ENCODE measurements around the gene PDS5B.

The PDS5B gene

DNA sequence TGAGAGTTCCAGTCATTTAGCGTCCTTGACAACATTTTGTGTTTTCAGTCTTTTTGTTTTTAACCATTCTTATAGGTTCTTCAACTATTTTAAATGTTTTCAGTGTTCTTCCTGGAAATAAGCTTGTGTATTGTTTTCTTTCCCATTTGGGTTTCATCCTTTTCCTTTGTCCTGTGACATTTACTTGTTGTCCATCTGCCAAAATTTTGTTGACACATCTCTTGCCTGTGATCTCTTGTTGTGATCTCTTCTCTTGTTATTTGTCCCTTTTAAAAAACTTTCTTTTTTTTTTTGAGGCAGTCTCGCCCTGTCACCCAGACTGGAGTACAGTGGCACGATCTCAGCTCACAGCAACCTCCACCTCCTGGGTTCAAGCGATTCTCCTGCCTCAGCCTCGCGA is 96.5 kb downstream of the PDS5B start:
- Histone ChIP-seq H3K36me3 (ENCODE audit: control insufficient read depth, low read length) (peaks cover 46% of the 10 kb centered on the region), H3K4me2 (ENCODE audit: low read length) (no peak overlapping the region), H3K79me2 (ENCODE audit: control insufficient read depth, low read length) (no peaks in the 10 kb centered on the region)

DNA sequence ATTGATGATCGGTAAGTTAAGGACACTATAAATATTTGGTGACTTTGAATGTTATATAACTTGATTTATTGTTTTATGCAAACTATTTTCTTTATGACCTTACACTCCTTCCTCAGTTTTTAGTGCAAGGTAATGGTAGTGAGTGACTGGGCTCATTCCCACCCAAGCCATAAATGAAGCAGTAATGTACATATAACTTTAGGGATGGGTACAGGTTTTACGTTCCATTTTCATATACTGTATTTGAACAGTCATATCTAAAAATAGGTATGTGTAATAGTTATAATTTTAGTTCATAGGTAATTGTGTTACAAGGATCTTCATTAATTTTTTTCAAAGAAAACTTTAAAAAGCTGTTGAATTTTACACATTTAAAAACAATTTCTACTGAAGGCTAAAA is 101.0 kb downstream of the PDS5B start:
- H4K20me1 ChIP-seq (ENCODE audit: control insufficient read depth, insufficient read depth, low read depth, low read length) = no peaks in the 10 kb centered on the region
- no peaks in the 10 kb centered on the region for H3K27me3 ChIP-seq (ENCODE audit: control insufficient read depth, low read length)
- H3K27ac ChIP-seq (ENCODE audit: low read depth, low read length) = no peak overlapping the region
- no peaks in the 10 kb centered on the region for H3K9me3 ChIP-seq (ENCODE audit: control insufficient read depth, insufficient read depth, low read length)
- H3K9me2 ChIP-seq (replicated peaks; ENCODE audit: control insufficient read depth, low read length) = no peaks in the 10 kb centered on the region
- H3K4me2 ChIP-seq (ENCODE audit: low read length) = no peak overlapping the region
- no peaks in the 10 kb centered on the region; the same call in 1 of the 2 replicates for H3F3A ChIP-seq (ENCODE audit: control insufficient read depth, insufficient read depth)
- peaks cover 32% of the 10 kb centered on the region for H3K36me3 ChIP-seq (ENCODE audit: control insufficient read depth, low read length)
- no peaks in the 10 kb centered on the region for H3K4me1 ChIP-seq (ENCODE audit: control insufficient read depth, low read length)
- TF ChIP-seq, protein P1, sequence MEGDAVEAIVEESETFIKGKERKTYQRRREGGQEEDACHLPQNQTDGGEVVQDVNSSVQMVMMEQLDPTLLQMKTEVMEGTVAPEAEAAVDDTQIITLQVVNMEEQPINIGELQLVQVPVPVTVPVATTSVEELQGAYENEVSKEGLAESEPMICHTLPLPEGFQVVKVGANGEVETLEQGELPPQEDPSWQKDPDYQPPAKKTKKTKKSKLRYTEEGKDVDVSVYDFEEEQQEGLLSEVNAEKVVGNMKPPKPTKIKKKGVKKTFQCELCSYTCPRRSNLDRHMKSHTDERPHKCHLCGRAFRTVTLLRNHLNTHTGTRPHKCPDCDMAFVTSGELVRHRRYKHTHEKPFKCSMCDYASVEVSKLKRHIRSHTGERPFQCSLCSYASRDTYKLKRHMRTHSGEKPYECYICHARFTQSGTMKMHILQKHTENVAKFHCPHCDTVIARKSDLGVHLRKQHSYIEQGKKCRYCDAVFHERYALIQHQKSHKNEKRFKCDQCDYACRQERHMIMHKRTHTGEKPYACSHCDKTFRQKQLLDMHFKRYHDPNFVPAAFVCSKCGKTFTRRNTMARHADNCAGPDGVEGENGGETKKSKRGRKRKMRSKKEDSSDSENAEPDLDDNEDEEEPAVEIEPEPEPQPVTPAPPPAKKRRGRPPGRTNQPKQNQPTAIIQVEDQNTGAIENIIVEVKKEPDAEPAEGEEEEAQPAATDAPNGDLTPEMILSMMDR (IDR thresholded peaks at IDR 0.05; ENCODE audit: low read depth, low read length, poor library complexity, severe bottlenecking) = no peak
- no peak for TF ChIP-seq EZH2phosphoT487 (IDR thresholded peaks at IDR 0.05; ENCODE audit: borderline replicate concordance, low read length)
- no peak overlapping the region for H3K4me3 ChIP-seq (ENCODE audit: low read length)
- no peaks in the 10 kb centered on the region for H3K79me2 ChIP-seq (ENCODE audit: control insufficient read depth, low read length)

More for the DNA sequence above, 96.5 kb downstream of the PDS5B start:
- H3K9me3 ChIP-seq (ENCODE audit: control insufficient read depth, insufficient read depth, low read length) = no peaks in the 10 kb centered on the region
- H3K4me1 ChIP-seq (ENCODE audit: control insufficient read depth, low read length) = no peaks in the 10 kb centered on the region
- H3K4me3 ChIP-seq (ENCODE audit: low read length) = no peak overlapping the region
- H3F3A ChIP-seq (ENCODE audit: control insufficient read depth, insufficient read depth) = no peaks in the 10 kb centered on the region
- no peaks in the 10 kb centered on the region for H3K27me3 ChIP-seq (ENCODE audit: control insufficient read depth, low read length)
- no peaks in the 10 kb centered on the region for H3K9me2 ChIP-seq (replicated peaks; ENCODE audit: control insufficient read depth, low read length)
- no peaks in the 10 kb centered on the region for H4K20me1 ChIP-seq (ENCODE audit: control insufficient read depth, insufficient read depth, low read depth, low read length)
- TF ChIP-seq EZH2phosphoT487 (IDR thresholded peaks at IDR 0.05; ENCODE audit: borderline replicate concordance, low read length) = no peak
- TF ChIP-seq, protein P1 (IDR thresholded peaks at IDR 0.05; ENCODE audit: low read depth, low read length, poor library complexity, severe bottlenecking) = no peak
- no peak overlapping the region for H3K27ac ChIP-seq (ENCODE audit: low read depth, low read length)

DNA sequence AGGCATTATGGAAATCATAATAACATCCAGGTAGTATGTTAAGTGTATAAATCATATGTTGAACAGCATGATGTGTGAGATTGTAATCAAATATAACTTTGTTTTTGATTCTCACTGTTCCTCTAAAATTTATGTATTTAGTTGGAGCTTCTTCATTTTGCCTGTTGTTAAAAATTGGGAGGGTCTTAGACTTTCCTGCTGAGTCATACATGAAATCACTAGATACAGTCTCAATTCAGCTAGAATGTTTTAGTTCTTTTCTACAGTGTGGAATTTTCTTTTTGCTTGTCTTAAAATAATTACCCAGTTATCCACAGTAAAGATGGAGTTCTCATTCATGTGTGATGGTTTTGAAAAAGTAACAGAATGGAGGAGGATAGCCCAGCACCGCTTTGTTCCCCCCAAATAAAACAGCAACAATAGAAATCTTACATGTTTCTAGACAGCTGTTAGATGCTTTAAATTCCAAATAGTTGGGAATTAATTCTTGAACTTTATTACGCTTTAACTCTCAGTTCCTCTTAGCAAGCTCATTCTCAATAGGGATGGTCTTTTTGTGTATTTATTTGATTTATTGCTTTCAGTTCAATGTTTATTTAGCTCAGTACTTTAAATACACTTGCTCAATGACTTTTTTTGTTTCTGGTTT is 109.5 kb downstream of the PDS5B start:
- Histone ChIP-seq H3K27me3 (ENCODE audit: control insufficient read depth, low read length) (no peaks in the 10 kb centered on the region), H3K27ac (ENCODE audit: low read depth, low read length) (no peak overlapping the region), H3K9me2 (replicated peaks; ENCODE audit: control insufficient read depth, low read length) (no peaks in the 10 kb centered on the region), H3K4me2 (ENCODE audit: low read length) (no peak overlapping the region), H3K79me2 (ENCODE audit: control insufficient read depth, low read length) (no peaks in the 10 kb centered on the region), H3F3A (ENCODE audit: control insufficient read depth, insufficient read depth) (no peaks in the 10 kb centered on the region; the same call in 1 of the 2 replicates), H3K4me3 (ENCODE audit: low read length) (no peak overlapping the region), H4K20me1 (ENCODE audit: control insufficient read depth, insufficient read depth, low read depth, low read length) (no peaks in the 10 kb centered on the region), H3K36me3 (ENCODE audit: control insufficient read depth, low read length) (peaks cover 44% of the 10 kb centered on the region), H3K9me3 (ENCODE audit: control insufficient read depth, insufficient read depth, low read length) (no peaks in the 10 kb centered on the region), H3K4me1 (ENCODE audit: control insufficient read depth, low read length) (no peaks in the 10 kb centered on the region)
- no peak for TF ChIP-seq EZH2phosphoT487 (IDR thresholded peaks at IDR 0.05; ENCODE audit: borderline replicate concordance, low read length)
- TF ChIP-seq, protein P1 (IDR thresholded peaks at IDR 0.05; ENCODE audit: low read depth, low read length, poor library complexity, severe bottlenecking) = no peak

Data from DOHH2 (cell line).